NT2/D1 (cell line): ENCODE data around the gene SLC25A34.

Source experiments
- SUZ12 ChIP-seq: IDR thresholded peaks from 2 replicates; pipeline ENCODE4 v1.6.1; 2011; ENCODE audit not compliant: insufficient read length, insufficient read depth; ENCODE audit errors: extremely low read depth
- YY1 ChIP-seq: IDR thresholded peaks from 2 replicates; pipeline ENCODE4 v1.6.1; 2011; ENCODE audit not compliant: insufficient read length, insufficient read depth
- ZNF274 ChIP-seq: IDR thresholded peaks from 2 replicates; pipeline ENCODE4 v1.6.1; 2011; ENCODE audit warnings: mild to moderate bottlenecking, low read depth, low read length

DNA sequence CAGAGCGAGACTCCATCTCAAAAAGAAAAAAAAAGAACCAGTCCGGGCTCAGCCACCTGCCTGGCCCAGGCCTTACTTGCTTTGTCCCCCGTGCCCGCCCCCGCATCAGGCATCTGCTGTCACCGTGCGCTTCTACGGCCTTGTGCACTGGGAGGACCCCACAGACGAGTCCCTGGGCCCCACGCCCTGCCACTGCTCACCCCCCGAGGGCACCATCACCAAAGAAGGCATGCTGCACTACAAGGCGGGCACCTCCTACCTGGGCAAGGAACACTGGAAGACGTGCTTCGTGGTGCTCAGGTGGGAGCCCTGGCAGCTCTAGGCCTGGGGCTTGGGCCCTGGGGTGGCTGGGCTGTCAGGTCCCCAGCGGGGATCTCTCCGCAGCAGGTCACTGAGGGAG is 5.6 kb upstream of the SLC25A34 start:
- TF ChIP-seq YY1 (no peak), ZNF274 (no peak), SUZ12 (no peak)
